GM12891 (cell line): ENCODE data around the gene GPR152.

Experiments
- DNase-seq: peaks from one replicate; pipeline ENCODE4 v3.0.0; 2011; ENCODE audit warnings: low spot score; ENCODE audit not compliant: insufficient read length
- FAIRE-seq: peaks from 2 replicates; lab custom pipeline; 2011; peaks lifted over from hg19 to GRCh38; lab: Jason Lieb, UNC
- PAX5 ChIP-seq: IDR thresholded peaks from 2 replicates; pipeline ENCODE4 v1.6.1; 2011; ENCODE audit warnings: low read length, moderate library complexity, mild to moderate bottlenecking; ENCODE audit not compliant: insufficient read depth, severe bottlenecking
- POLR2A ChIP-seq: IDR thresholded peaks from 2 replicates; pipeline ENCODE4 v1.6.1; 2011; ENCODE audit warnings: low read depth, low read length, control low read depth
- POLR2AphosphoS5 ChIP-seq: IDR thresholded peaks from 2 replicates; pipeline ENCODE4 v1.6.1; 2011; ENCODE audit warnings: low read depth, low read length, control low read depth
- SPI1 ChIP-seq: IDR thresholded peaks from 2 replicates; pipeline ENCODE4 v1.6.1; 2011; ENCODE audit warnings: low read depth, low read length, control low read depth

The GPR152 gene

DNA sequence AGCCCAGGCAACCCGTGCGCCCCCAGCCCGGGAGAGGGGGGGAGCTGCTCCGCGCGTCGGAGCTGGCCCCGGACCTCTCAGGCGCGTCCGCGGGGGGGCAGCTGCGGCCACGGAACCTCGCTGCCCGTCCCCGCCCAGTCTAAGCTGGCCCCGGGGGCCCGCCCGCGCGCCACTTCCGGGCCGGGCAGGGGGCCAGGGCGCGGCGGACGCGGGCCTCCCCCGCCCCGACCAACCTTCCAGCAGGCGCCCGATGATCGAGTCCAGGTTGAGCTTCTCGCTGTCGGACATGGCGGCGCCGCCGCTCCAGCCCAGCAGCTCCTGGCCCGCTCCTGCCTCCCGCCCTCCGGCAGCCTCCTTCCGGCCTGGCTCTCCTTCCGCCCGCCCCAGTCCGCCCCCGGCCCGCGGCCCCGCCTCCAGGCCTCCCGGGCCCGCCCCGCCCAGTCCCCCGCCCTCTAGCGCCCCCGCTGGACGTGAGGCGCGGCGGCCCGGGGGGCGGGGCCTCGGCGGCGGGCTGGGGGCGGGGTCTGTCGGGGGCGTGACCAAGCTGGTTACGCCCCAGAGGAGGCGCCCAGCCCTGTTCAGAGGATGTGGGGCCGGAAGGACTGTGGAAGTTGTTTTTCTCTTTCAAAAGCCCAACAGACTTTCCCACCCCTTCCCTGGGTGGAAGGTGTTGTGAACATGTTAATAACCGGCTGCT lies 50.9 kb downstream of the GPR152 start, which contains the start of gene PPP1CA:
TSS of gene PPP1CA (minus strand) at position 364 of the 697 bp plus-strand sequence. CDS start at position 288, 76 bp downstream.
- DNase-seq (peak; percentile 99), FAIRE-seq (peak; percentile 95)
- no peak for TF ChIP-seq PAX5
- peak; percentile 71 for TF ChIP-seq POLR2AphosphoS5
- no peak for TF ChIP-seq SPI1
- peak; percentile 70 for TF ChIP-seq POLR2A
